Measurements from ENCODE around the gene STARD5. TPM values are rescaled to one million over a fixed set of nuclear protein-coding genes. Genes with fewer than 3 reads are reported as not detected.

The STARD5 gene
- total RNA-seq, 4 donors from 2014 or later, result 1.3 to 5.8 (median 3.1) TPM

- TF ChIP-seq CTCF (IDR thresholded peaks at IDR 0.05; ENCODE audit: low read depth), result no peak
Measured at GRCh38 chr15:81265944-81266775, 57.8 kb downstream of the STARD5 start.

- no peak for TF ChIP-seq CTCF (IDR thresholded peaks at IDR 0.05; ENCODE audit: low read depth)
Measured at GRCh38 chr15:81265256-81265943, 58.5 kb downstream of the STARD5 start.

GRCh38 chr15:81264072-81264857, 59.7 kb downstream of the STARD5 start:
- no peak for TF ChIP-seq CTCF (IDR thresholded peaks at IDR 0.05; ENCODE audit: low read depth)

GRCh38 chr15:81263477-81263876, 60.5 kb downstream of the STARD5 start:
- TF ChIP-seq CTCF (IDR thresholded peaks at IDR 0.05; ENCODE audit: low read depth), result no peak

- TF ChIP-seq CTCF (IDR thresholded peaks at IDR 0.05; ENCODE audit: low read depth), result no peak
Measured at GRCh38 chr15:81261172-81261811, 62.6 kb downstream of the STARD5 start.

- TF ChIP-seq CTCF (IDR thresholded peaks at IDR 0.05; ENCODE audit: low read depth), result no peak
Measured at GRCh38 chr15:81259760-81260298, 64.1 kb downstream of the STARD5 start.

Other genes starting within 250 kb of the STARD5 start
- under 1 TPM in 2 of 4 donors, not detected in 2; 0.49 to 0.68 TPM for gene CFAP161, start 189.9 kb downstream of the STARD5 start, total RNA-seq
- gene IL16, start 127.3 kb downstream of the STARD5 start, total RNA-seq, result 10 to 100 TPM; 28.1 to 40.8 (median 37.1) TPM
- gene TMC3, start 50.1 kb upstream of the STARD5 start, total RNA-seq, result not detected